HUES6 (cell line): ENCODE measurements around the gene MZB1.

ENCODE experiments used
- H3K27ac ChIP-seq: 2 replicates; pipeline ENCODE4 v1.7.0; 2013; ENCODE audit warnings: low read depth, mild to moderate bottlenecking, low read length, inconsistent platforms
- H3K27me3 ChIP-seq: 2 replicates; pipeline ENCODE4 v1.6.1; 2013; ENCODE audit warnings: low read length; ENCODE audit not compliant: control insufficient read depth, insufficient read depth
- H3K36me3 ChIP-seq: 2 replicates; pipeline ENCODE4 v1.6.1; 2013; ENCODE audit warnings: low read length; ENCODE audit not compliant: control insufficient read depth, insufficient read depth
- H3K4me1 ChIP-seq: 2 replicates; pipeline ENCODE4 v1.6.1; 2013; ENCODE audit warnings: low read length; ENCODE audit not compliant: control insufficient read depth, insufficient read depth
- H3K4me3 ChIP-seq: 2 replicates; pipeline ENCODE4 v1.5.1; 2013; ENCODE audit warnings: low read depth, low read length
- H3K9ac ChIP-seq: one replicate; pipeline ENCODE4 v1.6.1; 2013; ENCODE audit warnings: mild to moderate bottlenecking, low read length
- H3K9me3 ChIP-seq: 2 replicates; pipeline ENCODE4 v1.6.1; 2013; ENCODE audit warnings: low read depth, low read length; ENCODE audit not compliant: control insufficient read depth, insufficient read depth

The MZB1 gene

GRCh38 chr5:139389701-139390638, at the start of gene MZB1:
Gene MZB1, minus strand, starts transcription at chr5:139389913. Its CDS starts 57 bp downstream, at chr5:139389856.
- H3K36me3 ChIP-seq: no peaks in the 10 kb centered on the region
- H3K4me1 ChIP-seq: peaks cover 24% of the 10 kb centered on the region
- peaks cover 22% of the 10 kb centered on the region for H3K27me3 ChIP-seq
- H3K4me3 ChIP-seq: no peak within 1 kb of the TSS
- no peaks in the 10 kb centered on the region for H3K9me3 ChIP-seq
- H3K27ac ChIP-seq: no peak within 1 kb of the TSS
- no peak within 1 kb of the TSS for H3K9ac ChIP-seq

GRCh38 chr5:139439013-139439903, 49.5 kb upstream of the MZB1 start, which contains the start of gene DNAJC18:
Gene DNAJC18, minus strand, starts transcription at chr5:139439525. Its CDS starts 80 bp downstream, at chr5:139439445.
- Histone ChIP-seq H3K27me3 (peaks cover 6% of the 10 kb centered on the region; the same call in 1 of the 2 replicates), H3K4me1 (peaks cover 15% of the 10 kb centered on the region), H3K9ac (peak within 1 kb of the TSS; percentile 84), H3K4me3 (peak within 1 kb of the TSS; percentile 88), H3K27ac (peak within 1 kb of the TSS; percentile 63; the same call in 1 of the 2 replicates), H3K36me3 (peaks cover 11% of the 10 kb centered on the region; the same call in 1 of the 2 replicates), H3K9me3 (no peaks in the 10 kb centered on the region)

- peaks cover 6% of the 10 kb centered on the region; the same call in 1 of the 2 replicates for H3K27me3 ChIP-seq
- no peaks in the 10 kb centered on the region for H3K9me3 ChIP-seq
- H3K9ac ChIP-seq: peak overlapping the region; percentile 23
- H3K4me1 ChIP-seq: peaks cover 10% of the 10 kb centered on the region
- peaks cover 12% of the 10 kb centered on the region for H3K36me3 ChIP-seq
- H3K4me3 ChIP-seq: peak overlapping the region; percentile 88
- H3K27ac ChIP-seq: no peak overlapping the region
These were observed 48.9 kb upstream of the MZB1 start for GRCh38 chr5:139438707-139439012.

GRCh38 chr5:139435676-139436075, 46.0 kb upstream of the MZB1 start:
- H3K4me1 ChIP-seq: peaks cover 9% of the 10 kb centered on the region
- no peak overlapping the region for H3K9ac ChIP-seq
- H3K4me3 ChIP-seq: no peak overlapping the region
- H3K27me3 ChIP-seq: no peaks in the 10 kb centered on the region
- no peak overlapping the region for H3K27ac ChIP-seq
- peaks cover 16% of the 10 kb centered on the region for H3K36me3 ChIP-seq
- H3K9me3 ChIP-seq: no peaks in the 10 kb centered on the region

- peaks cover 30% of the 10 kb centered on the region for H3K36me3 ChIP-seq
These were observed 42.0 kb upstream of the MZB1 start for GRCh38 chr5:139431706-139432105.

GRCh38 chr5:139430015-139430414, 40.3 kb upstream of the MZB1 start:
- H3K4me1 ChIP-seq: no peaks in the 10 kb centered on the region
- peaks cover 40% of the 10 kb centered on the region for H3K36me3 ChIP-seq

More at GRCh38 chr5:139431706-139432105, 42.0 kb upstream of the MZB1 start:
- Histone ChIP-seq H3K4me1 (no peaks in the 10 kb centered on the region), H3K4me3 (no peak overlapping the region), H3K9me3 (no peaks in the 10 kb centered on the region), H3K27me3 (no peaks in the 10 kb centered on the region), H3K9ac (no peak overlapping the region), H3K27ac (no peak overlapping the region)

GRCh38 chr5:139426203-139426885, 36.6 kb upstream of the MZB1 start:
- H3K9ac ChIP-seq: no peak overlapping the region

More at GRCh38 chr5:139430015-139430414, 40.3 kb upstream of the MZB1 start:
- no peaks in the 10 kb centered on the region for H3K27me3 ChIP-seq
- H3K9me3 ChIP-seq: no peaks in the 10 kb centered on the region
- no peak overlapping the region for H3K27ac ChIP-seq
- no peak overlapping the region for H3K4me3 ChIP-seq
- H3K9ac ChIP-seq: no peak overlapping the region

GRCh38 chr5:139425497-139425896, 35.8 kb upstream of the MZB1 start:
- Histone ChIP-seq H3K27me3 (no peaks in the 10 kb centered on the region), H3K27ac (no peak overlapping the region), H3K36me3 (peaks cover 44% of the 10 kb centered on the region), H3K4me3 (no peak overlapping the region), H3K9ac (no peak overlapping the region), H3K4me1 (no peaks in the 10 kb centered on the region), H3K9me3 (no peaks in the 10 kb centered on the region)

More at GRCh38 chr5:139426203-139426885, 36.6 kb upstream of the MZB1 start:
- H3K27ac ChIP-seq: no peak overlapping the region
- H3K9me3 ChIP-seq: no peaks in the 10 kb centered on the region
- H3K4me3 ChIP-seq: no peak overlapping the region
- H3K27me3 ChIP-seq: no peaks in the 10 kb centered on the region
- no peaks in the 10 kb centered on the region for H3K4me1 ChIP-seq
- peaks cover 38% of the 10 kb centered on the region for H3K36me3 ChIP-seq

GRCh38 chr5:139422307-139422893, 32.7 kb upstream of the MZB1 start:
- Histone ChIP-seq H3K27me3 (no peaks in the 10 kb centered on the region), H3K9me3 (no peaks in the 10 kb centered on the region), H3K36me3 (peaks cover 47% of the 10 kb centered on the region), H3K27ac (no peak overlapping the region), H3K4me1 (peaks cover 4% of the 10 kb centered on the region; the same call in 1 of the 2 replicates), H3K9ac (no peak overlapping the region), H3K4me3 (no peak overlapping the region)
